ENCODE data around the gene GPC1.

Gene GPC1

GRCh38 chr2:240432430-240432819 lies 3.0 kb upstream of the GPC1 start:
- no peak for DNase-seq (ENCODE audit: low spot score)

GRCh38 chr2:240432820-240433801 lies 2.4 kb upstream of the GPC1 start:
- DNase-seq (ENCODE audit: low spot score) = no peak

- no peak for DNase-seq (ENCODE audit: low spot score)
Observed at GRCh38 chr2:240433973-240434727, 1.3 kb upstream of the GPC1 start.

GRCh38 chr2:240434728-240435456 lies 571 bp upstream of the GPC1 start:
- DNase-seq (ENCODE audit: low spot score) = peak; percentile 88

- DNase-seq (ENCODE audit: low spot score) = no peak
Observed at GRCh38 chr2:240435948-240436682, 652 bp downstream of the GPC1 start.

GRCh38 chr2:240436683-240437550 lies 1.5 kb downstream of the GPC1 start:
- DNase-seq (ENCODE audit: low spot score) = no peak

GRCh38 chr2:240437551-240437860 lies 2.0 kb downstream of the GPC1 start:
- no peak for DNase-seq (ENCODE audit: low spot score)

GRCh38 chr2:240437861-240438809 lies 2.7 kb downstream of the GPC1 start:
- DNase-seq (ENCODE audit: low spot score) = peak; percentile 65

GRCh38 chr2:240438810-240439697 lies 3.6 kb downstream of the GPC1 start:
- DNase-seq (ENCODE audit: low spot score) = no peak

GRCh38 chr2:240439698-240440151 lies 4.3 kb downstream of the GPC1 start:
- DNase-seq (ENCODE audit: low spot score) = no peak

GRCh38 chr2:240440251-240440650 lies 4.8 kb downstream of the GPC1 start:
- DNase-seq (ENCODE audit: low spot score) = no peak

GRCh38 chr2:240440704-240441320 lies 5.3 kb downstream of the GPC1 start:
- no peak for DNase-seq (ENCODE audit: low spot score)

- DNase-seq (ENCODE audit: low spot score) = no peak
Observed at GRCh38 chr2:240441326-240441992, 6.0 kb downstream of the GPC1 start.

- DNase-seq (ENCODE audit: low spot score) = no peak
Observed at GRCh38 chr2:240441993-240442411, 6.5 kb downstream of the GPC1 start.

GRCh38 chr2:240442891-240443715 lies 7.6 kb downstream of the GPC1 start:
- no peak for DNase-seq (ENCODE audit: low spot score)

- no peak for DNase-seq (ENCODE audit: low spot score)
Observed at GRCh38 chr2:240443891-240444301, 8.4 kb downstream of the GPC1 start.

- no peak for DNase-seq (ENCODE audit: low spot score)
Observed at GRCh38 chr2:240444464-240444863, 9.0 kb downstream of the GPC1 start.

All from CD4-positive, alpha-beta T cell treated with Interleukin-15 for 4 hours (primary cell).